DOHH2 (cell line): ENCODE results near the gene TLDC2.

Experiments
- CTCF ChIP-seq: fragments of 200-600 bp; sonication (generic); IDR thresholded peaks from one replicate; pipeline ENCODE4 v1.5.1; 2014; ENCODE audit warnings: antibody characterized with exemption, mild to moderate bottlenecking, low read depth, low read length; ENCODE audit not compliant: poor library complexity, severe bottlenecking
- EZH2phosphoT487 ChIP-seq: fragments of 200-600 bp; sonication (generic); IDR thresholded peaks from 2 replicates; pipeline ENCODE4 v1.6.1; 2017; ENCODE audit warnings: borderline replicate concordance, mild to moderate bottlenecking, antibody characterized with exemption, low read length, moderate library complexity, mixed read lengths

GRCh38 chr20:36839150-36839549 lies 36.8 kb upstream of the TLDC2 start:
- TF ChIP-seq CTCF = no peak
- no peak for TF ChIP-seq EZH2phosphoT487
